A549 (cell line): ENCODE measurements around the gene PTPRH. TPM values are rescaled to one million over a fixed set of nuclear protein-coding genes. Genes with fewer than 3 reads are reported as not detected.

ENCODE experiments used
- ATAC-seq, 2 experiments: fragments of 200-7000 bp in 1 of 2; fragments of >200 bp in 1 of 2; cut with Nextera tagmentation in 1 of 2; cut with Tn5 transposase in 1 of 2; 3 replicates each; pipeline versions ENCODE4 v1.8.0 to v1.9.1; 2018 to 2020; ENCODE audit warnings: mild to moderate bottlenecking in 1 of 2, moderate library complexity in 1 of 2
- CTCF ChIA-PET: fragments of 300-600 bp; sonication (Branson Sonifier 250); formaldehyde crosslinking; extraction: SDS; loops from one replicate; lab custom pipeline; 2021; ENCODE audit warnings: antibody characterized with exemption, inconsistent platforms; lab: Yijun Ruan, JAX
- POLR2A ChIA-PET: fragments of 350-600 bp; formaldehyde crosslinking; extraction: SDS; loops from one replicate; lab custom pipeline; 2021; ENCODE audit warnings: antibody characterized with exemption, inconsistent platforms; lab: Yijun Ruan, JAX
- DNase-seq, 2 experiments: peaks; one replicate each; pipeline versions ENCODE4 v3.0.0 to v3.0.0-alpha.2; 2011 to 2016; ENCODE audit warnings: low read depth in 1 of 2, low spot score in 1 of 2
- FAIRE-seq: peaks from 2 replicates; lab custom pipeline; 2011; peaks lifted over from hg19 to GRCh38; lab: Jason Lieb, UNC
- H3K27ac ChIP-seq, 2 experiments: fragments of >200 bp; sonication (Bioruptor Twin); formaldehyde crosslinking; 3 replicates each; pipeline ENCODE4 v1.5.1; 2016 to 2017
- H3K4me1 ChIP-seq: fragments of >200 bp; sonication (Bioruptor Twin); formaldehyde crosslinking; 3 replicates; pipeline ENCODE4 v1.6.1; 2016
- H3K4me2 ChIP-seq: fragments of >200 bp; sonication (Bioruptor Twin); formaldehyde crosslinking; 3 replicates; pipeline ENCODE4 v1.6.1; 2016
- H3K4me3 ChIP-seq: fragments of >200 bp; sonication (Bioruptor Twin); formaldehyde crosslinking; 3 replicates; pipeline ENCODE4 v1.5.1; 2016
- H3K9me3 ChIP-seq: fragments of >200 bp; sonication (Bioruptor Twin); formaldehyde crosslinking; 3 replicates; pipeline ENCODE4 v1.6.1; 2016
- ATOH8 ChIP-seq: fragments of 250-450 bp; sonication (Bioruptor Pico); IDR thresholded peaks from 2 replicates; pipeline ENCODE4 v1.5.0; 2020; ENCODE audit warnings: low read depth, mild to moderate bottlenecking, moderate library complexity
- BCL3 ChIP-seq: fragments of >200 bp; sonication (Bioruptor Twin); formaldehyde crosslinking; IDR thresholded peaks from 3 replicates; pipeline ENCODE4 v1.6.1; 2016
- CBX2 ChIP-seq: fragments of 200-600 bp; sonication (generic); IDR thresholded peaks from 2 replicates; pipeline ENCODE4 v1.6.1; 2016; ENCODE audit warnings: low read depth, mild to moderate bottlenecking, borderline replicate concordance
- CHD4 ChIP-seq: fragments of 200-600 bp; sonication (generic); IDR thresholded peaks from 2 replicates; pipeline ENCODE4 v1.6.1; 2016; ENCODE audit warnings: antibody characterized with exemption, mild to moderate bottlenecking, borderline replicate concordance
- FOSL2 ChIP-seq, 2 experiments: fragments of 450-650 bp in 1 of 2; fragments of >200 bp in 1 of 2; sonication (Bioruptor Twin) in 1 of 2; formaldehyde crosslinking; IDR thresholded peaks; 2 replicates each; pipeline versions ENCODE4 v1.5.0 to v1.6.1; 2016 to 2020; ENCODE audit warnings: mild to moderate bottlenecking in 1 of 2, moderate library complexity in 1 of 2
- HDAC2 ChIP-seq: fragments of 200-600 bp; sonication (generic); IDR thresholded peaks from 2 replicates; pipeline ENCODE4 v1.6.1; 2016
- HEYL ChIP-seq: fragments of 250-450 bp; sonication (Bioruptor Pico); IDR thresholded peaks from 2 replicates; pipeline ENCODE4 v1.8.0; 2021; ENCODE audit warnings: mild to moderate bottlenecking, moderate library complexity
- JUN ChIP-seq, 2 experiments: fragments of >200 bp; sonication (Bioruptor Twin); formaldehyde crosslinking; IDR thresholded peaks; 2 replicates in 1 of 2; 3 replicates in 1 of 2; pipeline ENCODE4 v1.6.1; 2016 to 2017
- KDM1A ChIP-seq: fragments of 200-600 bp; sonication (generic); IDR thresholded peaks from 2 replicates; pipeline ENCODE4 v1.6.1; 2016; ENCODE audit warnings: low read depth, mild to moderate bottlenecking
- MAZ ChIP-seq: fragments of 150-350 bp; IDR thresholded peaks from 2 replicates; pipeline ENCODE4 v1.6.1; 2014; ENCODE audit warnings: antibody characterized with exemption, low read depth, low read length, borderline replicate concordance
- NFE2L2 ChIP-seq: fragments of 150-350 bp; conservative IDR thresholded peaks from 2 replicates; pipeline ENCODE4 v1.6.1; 2014; ENCODE audit warnings: low read length
- NPAS2 ChIP-seq: fragments of 250-450 bp; sonication (Bioruptor Pico); IDR thresholded peaks from 2 replicates; pipeline ENCODE4 v1.8.0; 2022; ENCODE audit warnings: mild to moderate bottlenecking, moderate library complexity, borderline replicate concordance
- PHF8 ChIP-seq: fragments of 200-600 bp; sonication (generic); IDR thresholded peaks from 2 replicates; pipeline ENCODE4 v1.6.1; 2016; ENCODE audit warnings: low read depth, mild to moderate bottlenecking, antibody characterized with exemption, moderate library complexity, borderline replicate concordance
- RNF2 ChIP-seq: fragments of 200-600 bp; sonication (generic); IDR thresholded peaks from 2 replicates; pipeline ENCODE4 v1.6.1; 2016; ENCODE audit warnings: low read depth, mild to moderate bottlenecking, antibody characterized with exemption, moderate library complexity, borderline replicate concordance
- TFCP2L1 ChIP-seq: fragments of 250-450 bp; sonication (Bioruptor Pico); IDR thresholded peaks from 2 replicates; pipeline ENCODE4 v1.5.0; 2021; ENCODE audit warnings: mild to moderate bottlenecking
- TP53 ChIP-seq: fragments of 250-450 bp; sonication (Bioruptor Pico); IDR thresholded peaks from 2 replicates; pipeline ENCODE4 v1.5.0; 2021; ENCODE audit warnings: mild to moderate bottlenecking, moderate library complexity
- ZFP36 ChIP-seq: fragments of 450-650 bp; IDR thresholded peaks from 2 replicates; pipeline ENCODE4 v1.6.1; 2014; ENCODE audit warnings: borderline replicate concordance; ENCODE audit not compliant: partially characterized antibody
- ZSCAN20 ChIP-seq: fragments of 250-450 bp; sonication (Bioruptor Pico); IDR thresholded peaks from 2 replicates; pipeline ENCODE4 v1.8.0; 2022; ENCODE audit warnings: mild to moderate bottlenecking, moderate library complexity
- WGBS: methylation state at CpG from one replicate; pipeline ENCODE4 v1.1.6; 2017; ENCODE audit errors: missing lambda C conversion rate; 5-methylcytosine and 5-hydroxymethylcytosine counted together
- polyA plus RNA-seq, 4 experiments: library from polyadenylated mRNA; depleted of rRNA in 3 of 4; stranded (reverse); fragments of >200 nt; fragmentation: RNase III in 1 of 4; extraction: RNeasy Plus Mini Kit Qiagen cat#74134 plus additional on column Dnase treatment in 1 of 4; gene quantifications; 2 replicates in 3 of 4; 3 replicates in 1 of 4; pipeline ENCODE4 v1.2.3, GENCODE V29; 2011 to 2017

The PTPRH gene
- polyA plus RNA-seq, 2 of the 4 experiments (the other 2 are of a cell fraction), result 1.6 to 4.2 TPM

- TF ChIP-seq ATOH8 (CRISPR knock-in tag) (no peak), HDAC2 (no peak)
These were observed 55.5 kb downstream of the PTPRH start (continued) for GRCh38 chr19:55153652-55154264.

DNA sequence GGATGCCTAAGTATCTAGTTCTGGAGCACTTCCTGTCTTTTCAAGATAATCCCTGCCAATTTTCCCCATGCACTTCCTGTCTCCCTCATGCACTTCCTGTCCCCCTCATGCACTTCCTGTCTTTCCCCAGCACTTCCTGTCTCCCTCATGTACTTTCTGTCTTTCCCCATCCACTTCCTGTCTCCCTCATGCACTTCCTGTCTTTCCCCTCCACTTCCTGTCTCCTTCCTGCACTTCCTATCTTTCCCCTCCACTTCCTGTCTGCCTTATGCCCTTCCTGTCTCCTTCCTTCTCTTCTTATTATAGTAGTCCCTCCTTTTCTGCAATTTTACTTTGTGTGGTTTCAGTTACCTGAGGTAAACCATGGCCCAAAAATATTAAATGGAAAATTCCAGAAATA, 57.3 kb downstream of the PTPRH start:
- TF ChIP-seq CHD4, result no peak
- TF ChIP-seq RNF2, result no peak
- no peak for TF ChIP-seq HEYL
- TF ChIP-seq FOSL2 (IDR thresholded peaks at IDR 0.05), result no peak
- TF ChIP-seq FOSL2 (CRISPR knock-in tag; IDR thresholded peaks at IDR 0.05), result 0 out of 2 replicates have a peak, but pooled peaks have one; percentile 23
- 0 out of 5 replicates have a peak, but pooled peaks of 1 of the 2 experiments have one; percentile 27 for TF ChIP-seq JUN (IDR thresholded peaks at IDR 0.05)
- ATAC-seq (no peak), FAIRE-seq (no peak), DNase-seq (peak in 1 of 2 experiments; percentile 55)
- peak overlapping the region in 1 of 2 experiments; percentile 56; a peak in 2 of 6 replicates for H3K27ac ChIP-seq
- H3K4me3 ChIP-seq, result no peak overlapping the region
- POLR2A ChIA-PET, result no interaction called here
- no peak overlapping the region for H3K4me2 ChIP-seq
- peaks cover 6% of the 10 kb centered on the region; the same call in 1 of the 3 replicates for H3K9me3 ChIP-seq
- peaks cover 29% of the 10 kb centered on the region for H3K4me1 ChIP-seq
- CTCF ChIA-PET, result interaction anchor here (0.8 to 5.1 kb wide), 7 partner anchors 8 to 352 kb away, joined by 3 to 65 read pairs (median 6); partner anchors contain the start of gene DNAAF3

GRCh38 chr19:55149078-55150003, 60.0 kb downstream of the PTPRH start, which contains the start of gene TNNT1:
TNNT1 (minus strand) TSS chr19:55149206; CDS start chr19:55147157, 2,049 bp downstream.
- 0 out of 6 replicates have a peak, but pooled peaks of 1 of the 2 experiments have one; percentile 6 for ATAC-seq
- peak within 1 kb of the TSS; percentile 42 for H3K4me2 ChIP-seq
- peaks cover 37% of the 10 kb centered on the region for H3K4me1 ChIP-seq
- ChIA-PET POLR2A (no interaction called here), CTCF (interaction anchor here (0.8 to 4.6 kb wide), 3 partner anchors 10 to 269 kb away, joined by 5 to 111 read pairs (median 19); partner anchors contain the start of genes DNAAF3 and TNNI3)
- 30% methylated on average over 16 of the region's 18 CpGs for WGBS
- H3K27ac ChIP-seq, result peak within 1 kb of the TSS in 1 of 2 experiments; percentile 92; a peak in 3 of 6 replicates
- peaks cover 6% of the 10 kb centered on the region; the same call in 1 of the 3 replicates for H3K9me3 ChIP-seq
- no peak for FAIRE-seq
- no peak for TF ChIP-seq PHF8
- no peak for TF ChIP-seq CBX2
- no peak for TF ChIP-seq ZFP36
- no peak for TF ChIP-seq NPAS2 (CRISPR knock-in tag)
- TF ChIP-seq BCL3, result no peak
- TF ChIP-seq TFCP2L1 (CRISPR knock-in tag), result no peak
- TF ChIP-seq HEYL, result no peak
- TF ChIP-seq MAZ, result no peak
- TF ChIP-seq TP53 (CRISPR knock-in tag), result no peak
- no peak for TF ChIP-seq NFE2L2
- no peak for TF ChIP-seq ZSCAN20 (CRISPR knock-in tag)
- no peak for TF ChIP-seq KDM1A
- peak in 1 of 2 experiments; percentile 6 for DNase-seq
- H3K4me3 ChIP-seq, result no peak within 1 kb of the TSS
